Aorta (tissue), 5 donors: Measurements from ENCODE around the gene ANKRD11. TPM values are rescaled to one million over a fixed set of nuclear protein-coding genes. Genes with fewer than 3 reads are reported as not detected.

ENCODE experiments used
- ATAC-seq: fragments of 200-7000 bp; cut with Tn5 transposase; one replicate; pipeline ENCODE4 v1.9.1; 2022; ENCODE audit warnings: moderate library complexity; ENCODE audit not compliant: low FRiP score
- DNase-seq, 2 donors: peaks; one replicate each; pipeline ENCODE4 v3.0.0-alpha.2; 2020
- H3K27ac ChIP-seq, 2 donors: one replicate each; pipeline ENCODE4 v1.5.1; 2013; ENCODE audit warnings: low read length in 2 of 2, mild to moderate bottlenecking in 2 of 2, moderate library complexity in 2 of 2, control low read depth in 1 of 2, inconsistent platforms in 1 of 2, low read depth in 1 of 2
- H3K27me3 ChIP-seq, 2 donors: one replicate each; pipeline ENCODE4 v1.6.1; 2013; ENCODE audit warnings: control low read depth in 1 of 2, low read length in 1 of 2, mild to moderate bottlenecking in 1 of 2, moderate library complexity in 1 of 2; ENCODE audit not compliant: insufficient read depth in 2 of 2, control insufficient read depth in 1 of 2
- H3K36me3 ChIP-seq, 2 donors: one replicate each; pipeline ENCODE4 v1.6.1; 2013; ENCODE audit warnings: control low read depth in 1 of 2, low read length in 1 of 2, mild to moderate bottlenecking in 1 of 2; ENCODE audit not compliant: insufficient read depth in 2 of 2, control insufficient read depth in 1 of 2
- H3K4me1 ChIP-seq, 2 donors: one replicate each; pipeline ENCODE4 v1.6.1; 2013; ENCODE audit warnings: low read length in 2 of 2, control low read depth in 1 of 2, mild to moderate bottlenecking in 1 of 2, moderate library complexity in 1 of 2; ENCODE audit not compliant: insufficient read depth in 2 of 2, control insufficient read depth in 1 of 2
- H3K4me3 ChIP-seq, 2 donors: one replicate each; pipeline ENCODE4 v1.5.1; 2013; ENCODE audit warnings: low read length in 2 of 2, control low read depth in 1 of 2, mild to moderate bottlenecking in 1 of 2
- H3K9me3 ChIP-seq: one replicate; pipeline ENCODE4 v1.6.1; 2013; ENCODE audit warnings: mild to moderate bottlenecking, low read length; ENCODE audit not compliant: control insufficient read depth
- WGBS, 2 donors: extraction: QIAGEN DNeasy Blood & Tissue Kit; methylation state at CpG; one replicate each; pipeline ENCODE4 v1.1.7; 2013; 5-methylcytosine and 5-hydroxymethylcytosine counted together
- intact Hi-C, 2 donors: fragments of 100-400 bp; cut with DNase I; formaldehyde crosslinking; loops; one replicate each; pipeline versions ENCODE4 v1.14.2 to v1.15.0; 2022
- polyA plus RNA-seq, 2 donors: library from polyadenylated mRNA; stranded (reverse); fragments of 200-250 nt; gene quantifications; one replicate each; pipeline ENCODE4 v1.2.3, GENCODE V29; 2013
- total RNA-seq, 2 donors: library from RNA; stranded (reverse); fragmentation: NEBNext Ultra II Directional; extraction: Animal tissue kit (Norgen Biotek cat#: 25700); gene quantifications; one replicate each; pipeline ENCODE4 v1.2.1, GENCODE V29; 2021
- donor health status: healthy with polysubstance abuse.
- donor health status: Bipolar disorder and iron deficiency.
- donor health status: DM: no; HTN: no; CAD: no.
- donor health status: DM: no; HTN: no; CAD: no.
- donor health status: DM: yes; HTN: yes; CAD: no.

Gene ANKRD11
- total and polyA plus RNA-seq, 4 donors: 34.6 to 139 (median 90.1) TPM

- H3K27me3 ChIP-seq: no peaks in the 10 kb centered on the region
- no peak overlapping the region for H3K27ac ChIP-seq
- no peak overlapping the region for H3K4me3 ChIP-seq
- 72 to 73% methylated on average over 13 of the region's 13 CpGs for WGBS, 2 donors
- no peak for ATAC-seq
- no peaks in the 10 kb centered on the region for H3K9me3 ChIP-seq
- no peak for DNase-seq
- peaks cover 0 to 2% of the 10 kb centered on the region in 2 donors for H3K4me1 ChIP-seq
- intact Hi-C loops: no loop called here
- no peaks in the 10 kb centered on the region for H3K36me3 ChIP-seq
Measured at GRCh38 chr16:89409161-89409711, 81.1 kb downstream of the ANKRD11 start.

- Histone ChIP-seq H3K4me1 (peaks cover 0 to 2% of the 10 kb centered on the region in 2 donors), H3K9me3 (no peaks in the 10 kb centered on the region), H3K27ac (peak overlapping the region in 1 of 2 donors; percentile 41), H3K4me3 (no peak overlapping the region), H3K27me3 (no peaks in the 10 kb centered on the region), H3K36me3 (no peaks in the 10 kb centered on the region)
- DNase-seq: peak in 1 of 2 donors; percentile 74
- intact Hi-C loops: no loop called here
- no peak for ATAC-seq
- 23 to 24% methylated on average over 12 of the region's 12 CpGs for WGBS, 2 donors
Measured at GRCh38 chr16:89408315-89408714, 82.0 kb downstream of the ANKRD11 start.

GRCh38 chr16:89407925-89408300 is 82.4 kb downstream of the ANKRD11 start:
- WGBS, 2 donors: 47 to 62% methylated on average over 5 of the region's 5 CpGs
- H3K9me3 ChIP-seq: no peaks in the 10 kb centered on the region
- peak; percentile 63 to 78 for DNase-seq
- H3K4me3 ChIP-seq: no peak overlapping the region
- peak overlapping the region in 1 of 2 donors; percentile 41 for H3K27ac ChIP-seq
- intact Hi-C loops: no loop called here
- H3K36me3 ChIP-seq: no peaks in the 10 kb centered on the region
- peaks cover 0 to 2% of the 10 kb centered on the region in 2 donors for H3K4me1 ChIP-seq
- ATAC-seq: peak; percentile 36
- no peaks in the 10 kb centered on the region for H3K27me3 ChIP-seq

- intact Hi-C loops: no loop called here
- Histone ChIP-seq H3K9me3 (no peaks in the 10 kb centered on the region), H3K36me3 (no peaks in the 10 kb centered on the region), H3K4me3 (no peak overlapping the region), H3K27me3 (no peaks in the 10 kb centered on the region), H3K27ac (no peak overlapping the region), H3K4me1 (peaks cover 0 to 2% of the 10 kb centered on the region in 2 donors)
- peak in 1 of 2 donors; percentile 75 for DNase-seq
- ATAC-seq: no peak
- 82 to 86% methylated on average over 17 of the region's 17 CpGs for WGBS, 2 donors
Measured at GRCh38 chr16:89407282-89407924, 83.0 kb downstream of the ANKRD11 start.

- H3K4me1 ChIP-seq: peaks cover 0 to 2% of the 10 kb centered on the region in 2 donors
- no peak overlapping the region for H3K4me3 ChIP-seq
- WGBS, 2 donors: 91 to 94% methylated on average over 22 of the region's 22 CpGs
- no peaks in the 10 kb centered on the region for H3K36me3 ChIP-seq
- no peaks in the 10 kb centered on the region for H3K9me3 ChIP-seq
- intact Hi-C loops: no loop called here
- no peak for ATAC-seq
- H3K27me3 ChIP-seq: no peaks in the 10 kb centered on the region
- DNase-seq: peak in 1 of 2 donors; percentile 70
- no peak overlapping the region for H3K27ac ChIP-seq
Measured at GRCh38 chr16:89406277-89406888, 84.0 kb downstream of the ANKRD11 start.

GRCh38 chr16:89404561-89404960 is 85.8 kb downstream of the ANKRD11 start:
- H3K4me3 ChIP-seq: no peak overlapping the region
- H3K36me3 ChIP-seq: no peaks in the 10 kb centered on the region
- ATAC-seq: no peak
- intact Hi-C loops: no loop called here
- H3K27ac ChIP-seq: no peak overlapping the region
- peaks cover 0 to 2% of the 10 kb centered on the region in 2 donors for H3K4me1 ChIP-seq
- H3K27me3 ChIP-seq: no peaks in the 10 kb centered on the region
- DNase-seq: no peak
- no peaks in the 10 kb centered on the region for H3K9me3 ChIP-seq
- 93% methylated on average over 8 of the region's 8 CpGs for WGBS, 2 donors

- WGBS, 2 donors: 89 to 93% methylated on average over 17 of the region's 17 CpGs
- intact Hi-C loops: no loop called here
- H3K4me1 ChIP-seq: no peaks in the 10 kb centered on the region
Measured at GRCh38 chr16:89402962-89403361, 87.4 kb downstream of the ANKRD11 start.

GRCh38 chr16:89401641-89402445 is 88.5 kb downstream of the ANKRD11 start:
- Histone ChIP-seq H3K4me1 (no peaks in the 10 kb centered on the region), H3K27ac (no peak overlapping the region), H3K9me3 (no peaks in the 10 kb centered on the region), H3K36me3 (no peaks in the 10 kb centered on the region), H3K27me3 (no peaks in the 10 kb centered on the region), H3K4me3 (no peak overlapping the region)
- intact Hi-C loops: no loop called here
- ATAC-seq (no peak), DNase-seq (no peak)
- 78 to 83% methylated on average over 27 of the region's 27 CpGs for WGBS, 2 donors

More at GRCh38 chr16:89402962-89403361, 87.4 kb downstream of the ANKRD11 start:
- Histone ChIP-seq H3K9me3 (no peaks in the 10 kb centered on the region), H3K4me3 (no peak overlapping the region), H3K27me3 (no peaks in the 10 kb centered on the region), H3K36me3 (no peaks in the 10 kb centered on the region), H3K27ac (no peak overlapping the region)
- DNase-seq: no peak
- ATAC-seq: no peak
